Esophagus squamous epithelium (tissue), 5 donors: ENCODE data around the gene DLGAP4. TPM values are rescaled to one million over a fixed set of nuclear protein-coding genes. Genes with fewer than 3 reads are reported as not detected.

Experiments used
- DNase-seq: peaks from one replicate; lab custom pipeline; 2025; lab: John Stamatoyannopoulos, UW
- H3K27ac ChIP-seq, 4 donors: fragments of 200-600 bp; sonication (generic); one replicate each; pipeline ENCODE4 v1.5.1; 2016 to 2019; ENCODE audit warnings: mild to moderate bottlenecking in 1 of 4
- H3K27me3 ChIP-seq, 4 donors: fragments of 200-600 bp; sonication (generic); 1 replicate in 3 of 4; 2 replicates in 1 of 4; pipeline versions ENCODE4 v1.5.1 to v1.6.0; 2017 to 2021; ENCODE audit warnings: antibody characterized with exemption in 1 of 4
- H3K36me3 ChIP-seq, 3 donors: fragments of 200-600 bp; sonication (generic); one replicate each; pipeline ENCODE4 v1.5.1; 2016 to 2019
- H3K4me1 ChIP-seq, 3 donors: fragments of 200-600 bp; sonication (generic); one replicate each; pipeline ENCODE4 v1.5.1; 2017 to 2019
- H3K4me3 ChIP-seq, 4 donors: fragments of 200-600 bp; sonication (generic); 1 replicate in 3 of 4; 2 replicates in 1 of 4; pipeline ENCODE4 v1.5.1; 2016 to 2019; ENCODE audit warnings: mild to moderate bottlenecking in 2 of 4, moderate library complexity in 1 of 4
- H3K9me3 ChIP-seq, 3 donors: fragments of 200-600 bp; sonication (generic); one replicate each; pipeline ENCODE4 v1.5.1; 2016 to 2019
- POLR2A ChIP-seq, 4 donors: fragments of 450-650 bp; IDR thresholded peaks; one replicate each; pipeline ENCODE4 v1.6.1; 2017; ENCODE audit warnings: antibody characterized with exemption in 4 of 4, mild to moderate bottlenecking in 4 of 4, moderate library complexity in 3 of 4
- WGBS, 2 donors: methylation state at CpG; one replicate each; pipeline ENCODE4 v1.1.5; 2018; 5-methylcytosine and 5-hydroxymethylcytosine counted together
- intact Hi-C: fragments of 100-400 bp; cut with DNase I; formaldehyde crosslinking; loops from one replicate; pipeline ENCODE4 v1.15.0; 2022
- total RNA-seq, 4 donors: library from RNA; depleted of rRNA; stranded (reverse); fragments of >200 nt; gene quantifications; one replicate each; pipeline ENCODE4 v1.1.0, GENCODE V29; 2016
- TF ChIP-seq, protein P1 (sequence below), 6 experiments: fragments of 450-650 bp in 4 of 6; fragments of 200-600 bp in 2 of 6; sonication (generic) in 2 of 6; IDR thresholded peaks; one replicate each; pipeline ENCODE4 v1.5.1; 2016 to 2019; ENCODE audit warnings: antibody characterized with exemption in 6 of 6, mild to moderate bottlenecking in 4 of 6, moderate library complexity in 4 of 6
- donor health status: DM: yes; HTN: yes; CAD: no.

The DLGAP4 gene
- total RNA-seq, 4 donors from 2014 or later: 9.4 to 40.4 (median 16.4) TPM

DNA sequence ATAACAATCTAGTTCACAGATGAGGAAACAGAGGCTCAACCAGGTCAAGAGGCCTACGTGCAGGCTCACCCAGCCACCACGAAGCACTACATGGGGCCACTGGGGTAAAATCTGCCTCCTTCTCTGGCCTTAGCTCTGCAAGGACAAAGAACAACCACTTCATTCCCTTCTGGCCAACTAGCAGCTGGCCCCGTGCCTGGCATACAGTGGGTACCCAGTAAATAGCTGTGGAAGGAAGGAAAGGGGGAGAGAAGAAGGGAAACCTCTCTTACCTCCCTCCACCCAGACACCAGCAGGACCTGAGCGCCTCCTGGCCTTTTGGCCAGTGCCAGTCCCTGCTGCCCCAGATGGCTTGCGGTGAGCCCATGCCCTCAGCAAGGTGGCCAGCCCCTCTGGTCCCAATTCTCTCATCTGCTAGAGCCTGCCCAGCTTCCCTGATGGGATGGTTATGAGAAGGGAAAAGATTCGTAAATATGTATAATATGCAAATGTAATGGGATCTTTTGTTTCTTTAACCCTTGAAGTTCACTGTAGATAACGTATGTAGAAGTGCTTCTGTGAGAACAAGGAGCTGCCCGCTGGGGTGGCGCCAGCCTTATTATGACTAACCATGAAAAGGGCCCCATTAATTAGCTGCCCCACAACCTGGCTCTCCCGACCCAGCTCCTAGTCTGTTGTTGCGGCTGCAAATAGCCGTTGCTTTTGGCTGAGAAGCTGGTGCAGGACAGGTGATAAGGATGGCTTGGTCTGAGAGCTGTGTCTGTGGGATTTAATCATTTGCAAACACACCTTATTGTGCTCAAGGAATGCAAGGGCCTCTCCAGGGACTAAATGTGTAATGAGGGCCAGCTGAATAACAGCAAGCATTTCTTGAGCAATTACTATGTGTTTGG is 62.0 kb downstream of the DLGAP4 start:
- Histone ChIP-seq H3K27ac (no peak overlapping the region), H3K36me3 (no peaks in the 10 kb centered on the region), H3K4me1 (no peaks in the 10 kb centered on the region), H3K4me3 (no peak overlapping the region), H3K27me3 (peaks cover 0 to 31% (median 0%) of the 10 kb centered on the region in 4 donors), H3K9me3 (no peaks in the 10 kb centered on the region)
- 50 to 62% methylated on average over 9 to 11 of the region's 12 CpGs for WGBS, 2 donors
- intact Hi-C loops: no loop called here
- DNase-seq: no peak
- TF ChIP-seq, protein P1, sequence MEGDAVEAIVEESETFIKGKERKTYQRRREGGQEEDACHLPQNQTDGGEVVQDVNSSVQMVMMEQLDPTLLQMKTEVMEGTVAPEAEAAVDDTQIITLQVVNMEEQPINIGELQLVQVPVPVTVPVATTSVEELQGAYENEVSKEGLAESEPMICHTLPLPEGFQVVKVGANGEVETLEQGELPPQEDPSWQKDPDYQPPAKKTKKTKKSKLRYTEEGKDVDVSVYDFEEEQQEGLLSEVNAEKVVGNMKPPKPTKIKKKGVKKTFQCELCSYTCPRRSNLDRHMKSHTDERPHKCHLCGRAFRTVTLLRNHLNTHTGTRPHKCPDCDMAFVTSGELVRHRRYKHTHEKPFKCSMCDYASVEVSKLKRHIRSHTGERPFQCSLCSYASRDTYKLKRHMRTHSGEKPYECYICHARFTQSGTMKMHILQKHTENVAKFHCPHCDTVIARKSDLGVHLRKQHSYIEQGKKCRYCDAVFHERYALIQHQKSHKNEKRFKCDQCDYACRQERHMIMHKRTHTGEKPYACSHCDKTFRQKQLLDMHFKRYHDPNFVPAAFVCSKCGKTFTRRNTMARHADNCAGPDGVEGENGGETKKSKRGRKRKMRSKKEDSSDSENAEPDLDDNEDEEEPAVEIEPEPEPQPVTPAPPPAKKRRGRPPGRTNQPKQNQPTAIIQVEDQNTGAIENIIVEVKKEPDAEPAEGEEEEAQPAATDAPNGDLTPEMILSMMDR (IDR thresholded peaks at IDR 0.05): no peak
- no peak for TF ChIP-seq POLR2A (IDR thresholded peaks at IDR 0.05)

DNA sequence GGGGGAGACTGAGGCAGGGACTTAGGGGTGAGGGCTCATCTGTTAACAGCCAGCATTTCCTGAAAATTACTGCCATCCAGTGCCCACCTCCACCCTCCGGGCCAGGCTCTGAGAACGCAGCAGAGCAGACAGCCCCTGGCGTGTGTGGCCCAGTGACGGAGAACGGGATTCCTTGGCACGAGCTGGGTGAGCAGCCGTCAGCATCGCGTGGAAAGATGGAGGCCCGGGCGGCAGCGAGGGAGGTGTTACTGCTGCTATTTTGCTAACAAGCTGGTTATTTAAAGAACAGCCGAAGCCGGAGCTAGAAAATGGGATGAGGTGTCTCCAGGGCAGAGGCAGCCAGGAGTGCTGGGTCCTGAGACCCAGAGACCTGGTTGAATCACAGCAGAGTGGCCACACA is 62.7 kb downstream of the DLGAP4 start:
- H3K27ac ChIP-seq: no peak overlapping the region
- H3K9me3 ChIP-seq: no peaks in the 10 kb centered on the region
- peaks cover 0 to 34% (median 0%) of the 10 kb centered on the region in 4 donors for H3K27me3 ChIP-seq
- H3K4me3 ChIP-seq: no peak overlapping the region
- WGBS, 2 donors: 83 to 84% methylated on average over 13 to 14 of the region's 14 CpGs
- TF ChIP-seq, protein P1 (IDR thresholded peaks at IDR 0.05): no peak
- no peak for TF ChIP-seq POLR2A (IDR thresholded peaks at IDR 0.05)
- no peaks in the 10 kb centered on the region for H3K36me3 ChIP-seq
- H3K4me1 ChIP-seq: no peaks in the 10 kb centered on the region
- intact Hi-C loops: no loop called here
- no peak for DNase-seq

DNA sequence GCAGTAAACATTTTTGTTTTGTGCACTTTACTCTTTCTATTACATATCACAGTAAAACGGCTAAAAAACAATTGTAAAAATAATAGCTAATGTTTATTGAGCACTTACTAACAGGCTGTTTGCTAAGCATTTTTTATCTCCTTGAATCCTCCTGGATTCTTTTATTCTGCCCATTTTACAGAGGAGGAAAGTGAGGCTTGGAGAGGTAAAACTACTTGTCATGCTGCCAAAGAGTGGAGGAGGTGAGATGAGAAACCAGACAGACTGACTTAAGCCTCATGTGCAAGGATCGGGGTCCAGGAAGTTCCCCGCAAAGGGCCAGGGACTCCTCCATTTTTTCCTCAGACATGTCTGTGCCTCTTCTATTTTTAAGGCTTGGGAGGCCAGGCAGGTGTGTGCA is 63.6 kb downstream of the DLGAP4 start:
- intact Hi-C loops: no loop called here
- 70 to 78% methylated on average over 3 of the region's 3 CpGs for WGBS, 2 donors
- H3K9me3 ChIP-seq: no peaks in the 10 kb centered on the region
- H3K4me1 ChIP-seq: no peaks in the 10 kb centered on the region
- no peak overlapping the region for H3K4me3 ChIP-seq
- no peak overlapping the region for H3K27ac ChIP-seq
- peaks cover 0 to 41% (median 0%) of the 10 kb centered on the region in 4 donors for H3K27me3 ChIP-seq
- no peaks in the 10 kb centered on the region for H3K36me3 ChIP-seq
- no peak for DNase-seq
- TF ChIP-seq, protein P1 (IDR thresholded peaks at IDR 0.05): no peak
- TF ChIP-seq POLR2A (IDR thresholded peaks at IDR 0.05): no peak

DNA sequence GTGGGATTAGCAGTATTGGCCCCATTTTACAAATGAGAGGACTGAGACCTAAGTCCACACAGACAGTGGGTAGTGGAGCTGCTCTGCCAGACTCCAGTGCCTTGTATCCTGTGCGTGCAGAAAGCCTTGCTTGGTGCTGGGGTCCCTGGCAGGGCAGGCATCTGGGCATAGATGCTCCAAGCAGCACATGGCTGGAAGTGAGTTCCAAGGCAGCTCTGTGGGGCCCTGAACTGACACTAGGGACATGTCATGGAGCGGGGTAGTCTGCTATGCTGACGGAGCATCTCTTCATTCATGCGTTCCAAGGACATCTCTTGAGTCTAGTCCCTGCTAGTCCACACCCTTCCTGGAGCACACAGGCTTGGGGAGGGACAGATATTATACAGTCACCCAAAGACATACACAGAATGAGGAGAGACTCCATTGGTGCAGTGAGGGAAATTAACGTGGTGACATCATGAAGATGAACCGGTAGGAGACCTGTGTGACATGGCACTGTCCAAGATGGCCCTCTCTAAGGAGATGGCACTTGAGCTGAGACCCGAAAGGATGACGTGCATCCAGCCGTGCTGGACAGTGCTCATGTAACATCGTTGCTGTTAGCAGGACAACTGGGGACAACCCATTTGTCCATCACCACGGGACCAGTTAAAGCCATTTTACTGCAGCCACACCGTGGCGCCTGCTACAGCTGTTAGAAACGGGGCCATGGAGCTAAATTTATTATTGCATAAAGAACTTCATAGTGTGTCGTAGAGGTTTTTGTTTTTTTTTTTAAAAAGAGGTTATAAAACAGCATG is 65.1 kb downstream of the DLGAP4 start:
- Histone ChIP-seq H3K36me3 (no peaks in the 10 kb centered on the region), H3K4me1 (no peaks in the 10 kb centered on the region), H3K4me3 (no peak overlapping the region), H3K27ac (no peak overlapping the region), H3K27me3 (peaks cover 0 to 55% (median 0%) of the 10 kb centered on the region in 4 donors), H3K9me3 (no peaks in the 10 kb centered on the region)
- 70 to 81% methylated on average over 14 of the region's 15 CpGs for WGBS, 2 donors
- intact Hi-C loops: no loop called here
- no peak for DNase-seq
- no peak for TF ChIP-seq POLR2A (IDR thresholded peaks at IDR 0.05)
- TF ChIP-seq, protein P1 (IDR thresholded peaks at IDR 0.05): no peak

DNA sequence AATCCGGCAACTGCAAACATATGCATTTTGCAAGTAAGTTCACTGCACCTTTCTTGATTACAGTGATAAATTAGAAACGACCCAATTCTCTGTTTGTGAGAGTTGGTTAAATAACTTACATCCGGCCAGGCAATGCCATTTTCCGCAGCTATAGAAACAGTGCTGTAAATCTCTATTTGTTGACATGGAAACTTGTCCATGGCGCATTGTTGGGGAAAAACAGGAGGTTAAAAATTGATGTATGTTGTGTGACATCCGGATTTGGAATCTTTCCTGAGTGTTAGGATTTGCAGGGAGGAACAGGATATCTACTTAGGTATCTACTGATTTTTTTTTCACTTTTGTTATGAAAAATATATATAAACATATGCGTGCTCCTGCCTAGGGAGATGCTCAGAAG is 66.5 kb downstream of the DLGAP4 start:
- Histone ChIP-seq H3K36me3 (no peaks in the 10 kb centered on the region), H3K4me1 (no peaks in the 10 kb centered on the region), H3K27ac (no peak overlapping the region), H3K4me3 (no peak overlapping the region), H3K9me3 (no peaks in the 10 kb centered on the region), H3K27me3 (peaks cover 0 to 55% (median 0%) of the 10 kb centered on the region in 4 donors)
- TF ChIP-seq, protein P1 (IDR thresholded peaks at IDR 0.05): no peak
- TF ChIP-seq POLR2A (IDR thresholded peaks at IDR 0.05): no peak
- no peak for DNase-seq
- WGBS, 2 donors: 50 to 59% methylated on average over 7 of the region's 7 CpGs
- intact Hi-C loops: no loop called here
